ENCODE data around the gene HSD11B2. TPM values are rescaled to one million over a fixed set of nuclear protein-coding genes. Genes with fewer than 3 reads are reported as not detected.
A peak's percentile ranks its signal among the peaks of the same experiment; 100 is the strongest.

Gene HSD11B2
- total and polyA plus RNA-seq, 2 of the 4 experiments (the other 2 are of a cell fraction) = 0.26 TPM; not detected in 1

- no TSS peak for BruUV-seq (replicated peaks)
- no peaks in the 10 kb centered on the region for H3K9me3 ChIP-seq (ENCODE audit: control insufficient read depth, insufficient read depth, low read length)
- H2AK9ac ChIP-seq (replicated peaks; ENCODE audit: low read depth, low read length, poor library complexity) = no peak overlapping the region
- H3K14ac ChIP-seq (replicated peaks; ENCODE audit: low read depth, low read length) = no peak overlapping the region
- no peak overlapping the region for H3K4me2 ChIP-seq (ENCODE audit: low read depth, low read length)
- H2BK5ac ChIP-seq (ENCODE audit: low read depth, low read length, poor library complexity, severe bottlenecking) = no peak overlapping the region
- H2AK5ac ChIP-seq (ENCODE audit: low read depth, low read length) = no peak overlapping the region
- intact Hi-C loops (cut with micrococcal nuclease) (no loop called here), dilution Hi-C loops (cut with HindIII; ENCODE audit: low sequenced_read_pairs, unreplicated experiment) (no loop called here), in situ Hi-C loops (cut with MboI; ENCODE audit: low sequenced_read_pairs) (loop anchor here (10.0 kb wide), 2 partner anchors 195 to 485 kb away; partner anchors contain the start of gene CES3)
- no peak overlapping the region for H2BK15ac ChIP-seq (ENCODE audit: low read depth, low read length)
- H3K9ac ChIP-seq (ENCODE audit: low read depth, low read length) = no peak overlapping the region
- H3K27me3 ChIP-seq (ENCODE audit: control insufficient read depth, insufficient read depth, low read length) = no peaks in the 10 kb centered on the region
- no peak overlapping the region for H2BK120ac ChIP-seq (ENCODE audit: low read depth, low read length)
- no peak overlapping the region for H3K4me3 ChIP-seq (ENCODE audit: insufficient read depth, low read depth, low read length)
- POLR2A ChIA-PET (ENCODE audit: unreplicated experiment) = no interaction called here
- H3K27ac ChIP-seq (ENCODE audit: insufficient read depth, low read length) = no peak overlapping the region
- TF ChIP-seq RFX5 (IDR thresholded peaks at IDR 0.05; ENCODE audit: low read depth, low read length) (no peak), CHD1 (IDR thresholded peaks at IDR 0.05; ENCODE audit: low read depth, low read length) (no peak), RAD21 (IDR thresholded peaks at IDR 0.05; ENCODE audit: low read length) (no peak), SMC3 (IDR thresholded peaks at IDR 0.05; ENCODE audit: low read depth, low read length) (no peak), NFE2L2 (IDR thresholded peaks at IDR 0.05; ENCODE audit: low read depth, low read length) (no peak), BHLHE40 (IDR thresholded peaks at IDR 0.05; ENCODE audit: low read depth, low read length) (no peak), POLR2A (IDR thresholded peaks at IDR 0.05; ENCODE audit: low read depth, low read length) (no peak), MAFK (IDR thresholded peaks at IDR 0.05; ENCODE audit: low read depth, low read length) (no peak), CEBPB (IDR thresholded peaks at IDR 0.05; ENCODE audit: low read depth, low read length) (no peak), MXI1 (IDR thresholded peaks at IDR 0.05; ENCODE audit: borderline replicate concordance, low read depth, low read length) (no peak), FOS (IDR thresholded peaks at IDR 0.05; ENCODE audit: low read depth, low read length) (no peak), ELK1 (IDR thresholded peaks at IDR 0.05; ENCODE audit: borderline replicate concordance, low read depth, low read length) (no peak), MAZ (IDR thresholded peaks at IDR 0.05; ENCODE audit: borderline replicate concordance, low read depth, low read length) (no peak), CTCF (conservative IDR thresholded peaks at IDR 0.05; ENCODE audit: low read depth, low read length) (no peak), USF2 (IDR thresholded peaks at IDR 0.05; ENCODE audit: low read depth, low read length) (no peak), RCOR1 (IDR thresholded peaks at IDR 0.05; ENCODE audit: insufficient replicate concordance, low read length) (no peak)
- no peak overlapping the region for H3K18ac ChIP-seq (ENCODE audit: low read depth, low read length)
- H3K23ac ChIP-seq (ENCODE audit: low read depth, low read length) = no peak overlapping the region
- no peak overlapping the region for H2AFZ ChIP-seq (replicated peaks; ENCODE audit: low read length, poor library complexity)
- H4K8ac ChIP-seq (ENCODE audit: low read depth in 2 of 2, low read length in 2 of 2) = no peak overlapping the region
- CTCF ChIA-PET = no interaction called here
- peak; percentile 16; the same call in 1 of the 2 replicates for ATAC-seq (ENCODE audit: low read depth)
- no peak overlapping the region for H4K91ac ChIP-seq (ENCODE audit: insufficient read depth, low read depth, low read length)
- no CpG with 5 or more reads among the region's 3 CpGs for WGBS, 2 experiments (ENCODE audit: extremely low coverage in 2 of 2, insufficient read length in 1 of 2)
- H3K9me1 ChIP-seq (ENCODE audit: insufficient read depth, low read length) = peaks cover 11% of the 10 kb centered on the region; the same call in 1 of the 2 replicates
- H2BK20ac ChIP-seq (ENCODE audit: low read depth, low read length) = no peak overlapping the region
- H3K4ac ChIP-seq (ENCODE audit: low read depth, low read length) = no peak overlapping the region
- H3K4me1 ChIP-seq (ENCODE audit: control insufficient read depth, insufficient read depth, low read length) = peaks cover 32% of the 10 kb centered on the region
- H4K20me1 ChIP-seq (ENCODE audit: insufficient read depth, low read length) = peaks cover 61% of the 10 kb centered on the region
- peaks cover 17% of the 10 kb centered on the region; the same call in 1 of the 2 replicates for H3K36me3 ChIP-seq (ENCODE audit: control insufficient read depth, insufficient read depth, low read length)
- DNase-seq = no peak
- peaks cover 11 to 55% of the 10 kb centered on the region in 2 experiments for H3K79me1 ChIP-seq (ENCODE audit: low read depth in 1 of 2, low read length in 2 of 2)
- H4K5ac ChIP-seq (ENCODE audit: low read depth, low read length) = no peak overlapping the region
- no peak overlapping the region for H3K56ac ChIP-seq (ENCODE audit: extremely low read depth, insufficient read depth, low read length)
Observed at GRCh38 chr16:67449739-67450138, 18.8 kb downstream of the HSD11B2 start.

Data from IMR-90 (cell line).